HepG2 (cell line): ENCODE measurements around the gene FAM20A. TPM values are rescaled to one million over a fixed set of nuclear protein-coding genes. Genes with fewer than 3 reads are reported as not detected.
A peak's percentile ranks its signal among the peaks of the same experiment; 100 is the strongest.

Experiments used
- CEBPB ChIP-seq: IDR thresholded peaks from 2 replicates; pipeline ENCODE4 v1.6.1; 2011; ENCODE audit warnings: low read depth, low read length, improper control_type of control experiment, borderline replicate concordance
- CENPT ChIP-seq: sonication (generic); formaldehyde crosslinking; IDR thresholded peaks from 2 replicates; pipeline ENCODE4 v1.8.0; 2022; ENCODE audit warnings: low read depth, mild to moderate bottlenecking, moderate library complexity, missing genetic modification reagents
- CREB3 ChIP-seq: sonication (generic); formaldehyde crosslinking; IDR thresholded peaks from 2 replicates; pipeline ENCODE4 v1.5.0; 2020; ENCODE audit warnings: missing genetic modification reagents
- EP300 ChIP-seq, 3 experiments: sonication (generic) in 1 of 3; formaldehyde crosslinking in 1 of 3; IDR thresholded peaks; 2 replicates each; pipeline versions ENCODE4 v1.5.1 to v1.6.1; 2011 to 2020; ENCODE audit warnings: low read depth in 2 of 3, low read length in 2 of 3, borderline replicate concordance in 1 of 3, improper control_type of control experiment in 1 of 3, mild to moderate bottlenecking in 1 of 3, missing genetic modification reagents in 1 of 3, moderate library complexity in 1 of 3
- FIP1L1 ChIP-seq: fragments of 200-400 bp; formaldehyde crosslinking; IDR thresholded peaks from 2 replicates; pipeline ENCODE4 v1.6.1; 2018; ENCODE audit warnings: low read depth, mild to moderate bottlenecking, low read length, moderate library complexity, borderline replicate concordance; ENCODE audit not compliant: insufficient read depth
- HOXA9 ChIP-seq: sonication (generic); formaldehyde crosslinking; IDR thresholded peaks from 2 replicates; pipeline ENCODE4 v1.8.1; 2022; ENCODE audit warnings: missing genetic modification reagents, mild to moderate bottlenecking, moderate library complexity, borderline replicate concordance
- MEF2D ChIP-seq: sonication (generic); formaldehyde crosslinking; IDR thresholded peaks from 2 replicates; pipeline ENCODE4 v1.5.1; 2020; ENCODE audit warnings: mild to moderate bottlenecking, missing genetic modification reagents
- MXD4 ChIP-seq: IDR thresholded peaks from 2 replicates; pipeline ENCODE4 v1.6.1; 2016; ENCODE audit warnings: mild to moderate bottlenecking, missing biosample characterization, missing genetic modification reagents
- NFIB ChIP-seq: sonication (generic); formaldehyde crosslinking; IDR thresholded peaks from 2 replicates; pipeline ENCODE4 v1.9.0; 2021; ENCODE audit warnings: missing genetic modification reagents, mild to moderate bottlenecking, borderline replicate concordance
- RNF2 ChIP-seq: fragments of 450-650 bp; conservative IDR thresholded peaks from 2 replicates; pipeline ENCODE4 v1.6.1; 2016; ENCODE audit warnings: low read depth
- SATB2 ChIP-seq: sonication (generic); formaldehyde crosslinking; IDR thresholded peaks from 2 replicates; pipeline ENCODE4 v1.5.0; 2020; ENCODE audit warnings: missing genetic modification reagents
- SIX1 ChIP-seq: sonication (generic); formaldehyde crosslinking; IDR thresholded peaks from 2 replicates; pipeline ENCODE4 v1.4.0; 2020; ENCODE audit warnings: missing genetic modification reagents, borderline replicate concordance
- TAF15 ChIP-seq: fragments of 200-400 bp; formaldehyde crosslinking; IDR thresholded peaks from one replicate; pipeline ENCODE4 v1.6.1; 2018; ENCODE audit warnings: mild to moderate bottlenecking, low read depth, low read length; ENCODE audit not compliant: poor library complexity, severe bottlenecking
- TRIM22 ChIP-seq: fragments of 450-650 bp; IDR thresholded peaks from 2 replicates; pipeline ENCODE4 v1.6.1; 2017
- YY1 ChIP-seq: IDR thresholded peaks from 2 replicates; pipeline ENCODE4 v1.6.1; 2011; ENCODE audit warnings: low read length, low read depth, moderate library complexity, mild to moderate bottlenecking; ENCODE audit not compliant: insufficient read depth, insufficient replicate concordance
- ZBTB4 ChIP-seq: sonication (generic); formaldehyde crosslinking; IDR thresholded peaks from 2 replicates; pipeline ENCODE4 v1.4.0; 2020; ENCODE audit warnings: missing genetic modification reagents, mild to moderate bottlenecking, borderline replicate concordance
- ZBTB44 ChIP-seq: sonication (generic); formaldehyde crosslinking; IDR thresholded peaks from 2 replicates; pipeline ENCODE4 v1.4.0; 2020; ENCODE audit warnings: missing genetic modification reagents
- ZNF180 ChIP-seq: sonication (generic); formaldehyde crosslinking; IDR thresholded peaks from 2 replicates; pipeline ENCODE4 v1.4.0; 2020; ENCODE audit warnings: low read depth, missing genetic modification reagents, borderline replicate concordance
- ZNF331 ChIP-seq: sonication (generic); formaldehyde crosslinking; IDR thresholded peaks from 2 replicates; pipeline ENCODE4 v1.4.0; 2020; ENCODE audit warnings: missing genetic modification reagents
- ZNF367 ChIP-seq: sonication (generic); formaldehyde crosslinking; IDR thresholded peaks from 2 replicates; pipeline ENCODE4 v1.4.0; 2020; ENCODE audit warnings: missing genetic modification reagents, borderline replicate concordance
- ZNF468 ChIP-seq: sonication (generic); formaldehyde crosslinking; IDR thresholded peaks from 2 replicates; pipeline ENCODE4 v1.8.0; 2022; ENCODE audit warnings: mild to moderate bottlenecking, moderate library complexity, missing genetic modification reagents
- polyA plus RNA-seq, 8 experiments: library from polyadenylated mRNA; depleted of rRNA in 3 of 8; stranded (reverse) in 7 of 8; unstranded in 1 of 8; fragments of >200 nt; fragmentation: Illumina TruSeq in 4 of 8; extraction: Trizol in 4 of 8; gene quantifications; 2 replicates each; pipeline versions ENCODE4 v1.2.1 to v1.2.3, GENCODE V29; 2011 to 2016; ENCODE audit warnings: low read depth in 4 of 8, missing spikeins in 1 of 8, mixed read lengths in 1 of 8; ENCODE audit not compliant: insufficient read depth in 1 of 8
- total RNA-seq, 5 experiments: library from RNA; depleted of rRNA; stranded (reverse); fragments of >200 nt; fragmentation: Illumina TruSeq; extraction: Trizol; gene quantifications; 2 replicates each; pipeline ENCODE4 v1.2.3, GENCODE V29; 2016; ENCODE audit warnings: low read depth in 1 of 5

The FAM20A gene
- total and polyA plus RNA-seq, 2 of the 13 experiments (the other 11 are each of a cell fraction or from before 2014, with no cell fraction given), result 9.3 to 20.7 TPM

GRCh38 chr17:68511671-68512246, 89.4 kb downstream of the FAM20A start (continued):
- TF ChIP-seq TAF15 (peak; percentile 90), YY1 (peak; percentile 71), HOXA9 (CRISPR knock-in tag) (peak; percentile 94), ZBTB44 (CRISPR knock-in tag) (no peak), ZBTB4 (CRISPR knock-in tag) (peak; percentile 37; the same call in 1 of the 2 replicates), EP300 (IDR thresholded peaks at IDR 0.05; ENCODE audit: low read depth in 2 of 2, low read length in 2 of 2) (no peak), EP300 (CRISPR knock-in tag; IDR thresholded peaks at IDR 0.05; ENCODE audit: borderline replicate concordance) (peak; percentile 67), TRIM22 (no peak), MXD4 (CRISPR knock-in tag) (peak; percentile 97), SIX1 (CRISPR knock-in tag) (peak; percentile 91; the same call in 1 of the 2 replicates), CEBPB (no peak), CENPT (CRISPR knock-in tag) (no peak), RNF2 (peak; percentile 87), ZNF367 (CRISPR knock-in tag) (0 out of 2 replicates have a peak, but pooled peaks have one; percentile 17), MEF2D (CRISPR knock-in tag) (peak; percentile 49; the same call in 1 of the 2 replicates), SATB2 (CRISPR knock-in tag) (0 out of 2 replicates have a peak, but pooled peaks have one; percentile 69), ZNF468 (CRISPR knock-in tag) (no peak), ZNF180 (CRISPR knock-in tag) (no peak), FIP1L1 (no peak), CREB3 (no peak; the same call in 1 of the 2 replicates), NFIB (CRISPR knock-in tag) (no peak), ZNF331 (CRISPR knock-in tag) (peak; percentile 85; the same call in 1 of the 2 replicates)
